GM23338 (cell line): ENCODE results near the gene IL1F10. TPM values are rescaled to one million over a fixed set of nuclear protein-coding genes. Genes with fewer than 3 reads are reported as not detected.

ENCODE experiments used
- ATAC-seq: fragments of 200-7000 bp; cut with Tn5 transposase; 3 replicates; pipeline ENCODE4 v1.9.1; 2020
- DNase-seq: peaks from one replicate; pipeline ENCODE4 v3.0.0-alpha.2; 2015; ENCODE audit warnings: low spot score
- H2AFZ ChIP-seq: fragments of 200-600 bp; sonication (generic); 2 replicates; pipeline ENCODE4 v1.8.0; 2016; ENCODE audit warnings: antibody characterized with exemption, mild to moderate bottlenecking, moderate library complexity
- H3F3A ChIP-seq: fragments of 200-600 bp; sonication (generic); replicated peaks from 2 replicates; pipeline ENCODE4 v1.8.0; 2017; ENCODE audit warnings: antibody characterized with exemption, mixed run types, low read depth
- H3K27ac ChIP-seq: fragments of 200-600 bp; sonication (generic); 2 replicates; pipeline ENCODE4 v1.6.1; 2016; ENCODE audit warnings: low read depth
- H3K27me3 ChIP-seq: fragments of 200-600 bp; sonication (generic); 2 replicates; pipeline ENCODE4 v1.8.0; 2016; ENCODE audit warnings: mild to moderate bottlenecking, mixed run types, moderate library complexity; ENCODE audit not compliant: insufficient read depth
- H3K36me3 ChIP-seq: fragments of 200-600 bp; sonication (generic); 2 replicates; pipeline ENCODE4 v1.8.0; 2016; ENCODE audit warnings: mild to moderate bottlenecking; ENCODE audit not compliant: insufficient read depth
- H3K4me1 ChIP-seq: fragments of 200-600 bp; sonication (generic); 2 replicates; pipeline ENCODE4 v1.8.0; 2016; ENCODE audit warnings: mild to moderate bottlenecking, moderate library complexity; ENCODE audit not compliant: insufficient read depth
- H3K4me2 ChIP-seq: fragments of 200-600 bp; sonication (generic); 2 replicates; pipeline ENCODE4 v1.7.1; 2017; ENCODE audit warnings: mixed run types
- H3K4me3 ChIP-seq: fragments of 200-600 bp; sonication (generic); 2 replicates; pipeline ENCODE4 v1.6.1; 2016; ENCODE audit warnings: mixed run types
- H3K79me2 ChIP-seq: fragments of 200-600 bp; sonication (generic); replicated peaks from 2 replicates; pipeline ENCODE4 v1.8.0; 2017; ENCODE audit warnings: mild to moderate bottlenecking; ENCODE audit not compliant: insufficient read depth
- H3K9me2 ChIP-seq: fragments of 200-600 bp; sonication (generic); 2 replicates; pipeline ENCODE4 v1.8.0; 2017; ENCODE audit not compliant: insufficient read depth
- H4K20me1 ChIP-seq: fragments of 200-600 bp; sonication (generic); replicated peaks from 2 replicates; pipeline ENCODE4 v1.8.0; 2017; ENCODE audit warnings: mild to moderate bottlenecking; ENCODE audit not compliant: insufficient read depth
- H3K27ac Mint-ChIP-seq: 2 replicates; pipeline ENCODE4 v1.8.0; 2020; ENCODE audit warnings: inconsistent platforms, mild to moderate bottlenecking, moderate library complexity, mixed read lengths
- H3K27me3 Mint-ChIP-seq: 3 replicates; pipeline ENCODE4 v1.8.0; 2022; ENCODE audit warnings: low read depth, mild to moderate bottlenecking, moderate library complexity, mixed read lengths, inconsistent platforms; ENCODE audit not compliant: insufficient read depth, poor library complexity
- H3K36me3 Mint-ChIP-seq: 3 replicates; pipeline ENCODE4 v1.8.0; 2021; ENCODE audit warnings: low read depth, mild to moderate bottlenecking, inconsistent platforms, moderate library complexity, mixed read lengths
- H3K4me1 Mint-ChIP-seq: 3 replicates; pipeline ENCODE4 v1.8.0; 2020; ENCODE audit warnings: mild to moderate bottlenecking, inconsistent platforms, mixed read lengths
- H3K4me3 Mint-ChIP-seq: 3 replicates; pipeline ENCODE4 v1.8.0; 2021; ENCODE audit warnings: moderate library complexity, mild to moderate bottlenecking, inconsistent platforms, mixed read lengths
- H3K9me3 Mint-ChIP-seq: 3 replicates; pipeline ENCODE4 v1.8.0; 2020; ENCODE audit warnings: moderate library complexity, mild to moderate bottlenecking, inconsistent platforms, mixed read lengths
- CREB1 ChIP-seq: fragments of 250-450 bp; sonication (Bioruptor Pico); IDR thresholded peaks from 2 replicates; pipeline ENCODE4 v1.5.0; 2020; ENCODE audit warnings: low read depth, mild to moderate bottlenecking, moderate library complexity
- CTCF ChIP-seq, 2 experiments: fragments of 200-600 bp in 1 of 2; sonication (generic) in 1 of 2; conservative IDR thresholded peaks; 2 replicates each; pipeline versions ENCODE4 v1.5.1 to v1.6.1; 2016 to 2017; ENCODE audit warnings: antibody characterized with exemption in 2 of 2, low read depth in 2 of 2, mild to moderate bottlenecking in 2 of 2, moderate library complexity in 1 of 2
- ETS1 ChIP-seq: IDR thresholded peaks from 2 replicates; pipeline ENCODE4 v1.6.1; 2016; ENCODE audit warnings: antibody characterized with exemption
- EZH2 ChIP-seq: fragments of 200-600 bp; sonication (generic); IDR thresholded peaks from one replicate; pipeline ENCODE4 v1.8.0; 2017; ENCODE audit warnings: antibody characterized with exemption, mild to moderate bottlenecking, low read depth; ENCODE audit not compliant: unreplicated experiment
- EZH2phosphoT487 ChIP-seq: fragments of 200-600 bp; sonication (generic); IDR thresholded peaks from one replicate; pipeline ENCODE4 v1.8.1; 2018; ENCODE audit warnings: antibody characterized with exemption; ENCODE audit not compliant: unreplicated experiment
- JUNB ChIP-seq: IDR thresholded peaks from one replicate; pipeline ENCODE4 v1.6.1; 2016; ENCODE audit warnings: antibody characterized with exemption; ENCODE audit not compliant: unreplicated experiment
- NANOG ChIP-seq: IDR thresholded peaks from 2 replicates; pipeline ENCODE4 v1.6.1; 2016; ENCODE audit warnings: antibody characterized with exemption, borderline replicate concordance
- REST ChIP-seq: IDR thresholded peaks from one replicate; pipeline ENCODE4 v1.6.1; 2018; ENCODE audit warnings: antibody characterized with exemption; ENCODE audit not compliant: unreplicated experiment
- STAT1 ChIP-seq: IDR thresholded peaks from one replicate; pipeline ENCODE4 v1.6.1; 2016; ENCODE audit warnings: antibody characterized with exemption; ENCODE audit not compliant: unreplicated experiment
- ZNF114 ChIP-seq: fragments of 250-450 bp; sonication (Bioruptor Pico); IDR thresholded peaks from 2 replicates; pipeline ENCODE4 v1.5.0; 2020; ENCODE audit warnings: mild to moderate bottlenecking, moderate library complexity
- ZNF331 ChIP-seq: fragments of 250-450 bp; sonication (Bioruptor Pico); IDR thresholded peaks from 2 replicates; pipeline ENCODE4 v1.5.0; 2020; ENCODE audit warnings: low read depth, mild to moderate bottlenecking, moderate library complexity
- polyA plus RNA-seq: library from polyadenylated mRNA; unstranded; fragments of >200 nt; fragmentation: Nextera tagmentation; extraction: Ambion mirVana; gene quantifications from 2 replicates; pipeline ENCODE4 v1.2.1, GENCODE V29; 2016
- total RNA-seq: library from RNA; depleted of rRNA; stranded (reverse); fragments of >200 nt; shearing (Covaris generic); gene quantifications from 2 replicates; pipeline ENCODE4 v1.2.3, GENCODE V29; 2014

IL1F10 gene
- total and polyA plus RNA-seq, 2 experiments from 2014 or later: not detected

GRCh38 chr2:113114996-113115395, 47.2 kb downstream of the IL1F10 start (continued):
- TF ChIP-seq REST (no peak), NANOG (no peak), JUNB (no peak), ETS1 (no peak), ZNF331 (CRISPR knock-in tag) (no peak), CTCF (conservative IDR thresholded peaks at IDR 0.05; ENCODE audit: low read depth in 2 of 2) (no peak), CREB1 (CRISPR knock-in tag) (no peak), STAT1 (no peak), EZH2phosphoT487 (no peak)

GRCh38 chr2:113116100-113116958, 48.6 kb downstream of the IL1F10 start:
- H4K20me1 ChIP-seq: no peaks in the 10 kb centered on the region
- DNase-seq: no peak
- no peak for ATAC-seq
- no peaks in the 10 kb centered on the region for H3K27me3 Mint-ChIP-seq
- no peak overlapping the region for H3K4me3 Mint-ChIP-seq
- H3K36me3 ChIP-seq: no peaks in the 10 kb centered on the region
- H3K36me3 Mint-ChIP-seq: no peaks in the 10 kb centered on the region
- H3K4me1 ChIP-seq: peaks cover 9% of the 10 kb centered on the region; the same call in 1 of the 2 replicates
- H3K27me3 ChIP-seq: no peaks in the 10 kb centered on the region
- H3K79me2 ChIP-seq: no peaks in the 10 kb centered on the region
- H2AFZ ChIP-seq: no peak overlapping the region
- H3K4me3 ChIP-seq: no peak overlapping the region
- H3K9me2 ChIP-seq: peaks cover 7% of the 10 kb centered on the region
- H3K4me1 Mint-ChIP-seq: no peaks in the 10 kb centered on the region
- no peak overlapping the region for H3K27ac ChIP-seq
- H3F3A ChIP-seq: no peaks in the 10 kb centered on the region
- no peaks in the 10 kb centered on the region for H3K9me3 Mint-ChIP-seq
- H3K4me2 ChIP-seq: no peak overlapping the region
- no peak overlapping the region for H3K27ac Mint-ChIP-seq
- TF ChIP-seq CTCF (conservative IDR thresholded peaks at IDR 0.05; ENCODE audit: low read depth in 2 of 2): no peak
- no peak for TF ChIP-seq JUNB
- TF ChIP-seq CREB1 (CRISPR knock-in tag): no peak
- TF ChIP-seq EZH2: no peak
- TF ChIP-seq STAT1: no peak
- TF ChIP-seq REST: no peak
- no peak for TF ChIP-seq NANOG
- TF ChIP-seq ZNF114 (CRISPR knock-in tag): no peak
- no peak for TF ChIP-seq EZH2phosphoT487
- no peak for TF ChIP-seq ETS1
